OCI-LY3 (cell line): ENCODE data around the gene C11orf54.
A peak's percentile ranks its signal among the peaks of the same experiment; 100 is the strongest.

ENCODE experiments used
- H2AFZ ChIP-seq: fragments of 200-600, 300-600 bp; shearing (Covaris generic); 2 replicates; pipeline ENCODE4 v1.6.0; 2014; ENCODE audit warnings: antibody characterized with exemption, low read depth, low read length
- H3K27ac ChIP-seq: fragments of 200-600, 300-600 bp; sonication (generic); 2 replicates; pipeline ENCODE4 v1.5.1; 2014; ENCODE audit warnings: mild to moderate bottlenecking, low read length, moderate library complexity, mixed read lengths
- H3K27me3 ChIP-seq: fragments of 200-600, 300-600 bp; sonication (generic); 2 replicates; pipeline ENCODE4 v1.6.1; 2014; ENCODE audit warnings: low read depth, low read length, mixed read lengths
- H3K36me3 ChIP-seq: fragments of 200-600, 300-600 bp; sonication (generic); replicated peaks from 2 replicates; pipeline ENCODE3; 2014; ENCODE audit warnings: low read depth, low read length, mixed read lengths
- H3K4me1 ChIP-seq: fragments of 300-600, 200-600 bp; sonication (generic); 2 replicates; pipeline ENCODE4 v1.6.1; 2014; ENCODE audit warnings: low read length, mixed read lengths
- H3K4me2 ChIP-seq: fragments of 200-600, 300-600 bp; sonication (generic); 2 replicates; pipeline ENCODE4 v1.6.1; 2014; ENCODE audit warnings: low read length, mixed read lengths
- H3K4me3 ChIP-seq: fragments of 300-600, 200-600 bp; sonication (generic); 2 replicates; pipeline ENCODE4 v1.5.1; 2014; ENCODE audit warnings: antibody characterized with exemption, mild to moderate bottlenecking, low read length, moderate library complexity
- H3K79me2 ChIP-seq: fragments of 300-600, 200-600 bp; shearing (Covaris generic); 2 replicates; pipeline ENCODE4 v1.6.1; 2014; ENCODE audit warnings: mild to moderate bottlenecking, low read length, mixed read lengths
- H3K9ac ChIP-seq: fragments of 300-600, 200-600 bp; shearing (Covaris generic); 2 replicates; pipeline ENCODE4 v1.6.0; 2014; ENCODE audit warnings: mild to moderate bottlenecking, low read length, moderate library complexity
- H3K9me3 ChIP-seq: fragments of 200-600, 300-600 bp; shearing (Covaris generic); 2 replicates; pipeline ENCODE4 v1.6.1; 2014; ENCODE audit warnings: low read length, mixed read lengths; ENCODE audit not compliant: insufficient read depth
- H4K20me1 ChIP-seq: fragments of 200-600, 300-600 bp; sonication (generic); 2 replicates; pipeline ENCODE4 v1.6.1; 2016; ENCODE audit warnings: low read length, mixed read lengths; ENCODE audit not compliant: insufficient read depth
- EZH2phosphoT487 ChIP-seq: fragments of 200-600 bp; shearing (Covaris generic); IDR thresholded peaks from 2 replicates; pipeline ENCODE4 v1.6.1; 2018; ENCODE audit warnings: antibody characterized with exemption, mixed run types, low read depth
- TF ChIP-seq, protein P1 (sequence below): fragments of 200-600, 300-600 bp; sonication (generic); IDR thresholded peaks from 2 replicates; pipeline ENCODE4 v1.5.1; 2014; ENCODE audit warnings: antibody characterized with exemption, low read length, low read depth

The C11orf54 gene

DNA sequence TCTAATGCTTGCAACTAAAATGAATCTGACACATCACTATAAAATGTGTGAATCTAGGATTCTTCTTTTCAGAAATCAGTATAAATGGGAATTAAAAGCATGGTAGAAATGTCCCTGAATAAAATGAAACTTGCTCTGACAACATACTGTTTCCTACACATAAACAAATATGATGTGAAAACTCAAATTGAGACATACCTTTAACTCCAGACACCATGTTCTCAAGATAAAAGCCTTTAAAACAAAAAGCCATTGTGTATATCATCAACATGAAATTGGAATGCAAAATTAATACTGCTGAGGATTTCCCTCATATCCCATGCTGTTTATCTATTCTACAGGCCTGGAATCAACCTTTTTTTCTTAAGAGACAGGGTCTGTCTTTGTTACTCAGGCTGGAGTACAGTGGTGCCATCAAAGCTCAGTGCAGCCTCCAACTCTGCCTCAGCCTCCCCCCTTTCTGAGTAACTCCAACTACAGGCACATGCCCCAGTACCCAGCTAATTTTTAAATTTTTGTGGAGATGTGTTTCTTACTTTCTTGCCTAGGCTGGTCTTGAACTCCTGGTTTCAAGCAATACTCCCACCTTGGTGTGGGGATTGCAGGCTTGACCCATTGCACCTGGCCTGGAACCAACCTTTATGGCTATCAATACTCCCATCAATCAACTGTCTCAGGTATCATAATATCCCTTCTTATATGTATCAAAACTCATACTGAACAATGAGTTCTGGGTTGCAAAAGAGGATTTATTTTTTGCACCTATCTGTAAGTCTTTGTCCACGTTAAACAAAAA lies 6.8 kb upstream of the C11orf54 start:
- peaks cover 100% of the 10 kb centered on the region for H3K36me3 ChIP-seq

DNA sequence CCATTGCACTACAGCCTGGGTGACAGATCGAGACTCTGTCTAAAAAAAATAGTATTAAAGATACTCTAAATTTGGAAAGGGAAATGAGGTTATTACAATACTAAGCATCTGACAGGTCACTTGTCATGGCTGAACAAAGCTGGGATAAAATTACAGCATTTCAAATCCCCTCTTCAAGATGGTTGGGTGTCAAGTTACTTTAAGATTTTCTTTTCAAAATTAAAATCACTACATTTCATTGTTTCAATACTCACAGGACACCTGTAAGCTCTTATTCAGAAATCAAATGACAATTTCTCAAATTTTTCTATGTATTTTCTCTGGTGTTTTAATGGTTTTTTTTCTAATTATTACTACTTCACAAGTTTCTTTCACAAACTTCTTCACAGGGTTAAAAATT lies 5.8 kb upstream of the C11orf54 start:
- no peak overlapping the region for H2AFZ ChIP-seq
- H3K79me2 ChIP-seq, result peaks cover 88% of the 10 kb centered on the region
- H3K4me1 ChIP-seq, result peaks cover 51% of the 10 kb centered on the region
- peaks cover 86% of the 10 kb centered on the region for H4K20me1 ChIP-seq
- no peak overlapping the region for H3K9ac ChIP-seq
- H3K27ac ChIP-seq, result no peak overlapping the region
- H3K4me3 ChIP-seq, result no peak overlapping the region
- no peaks in the 10 kb centered on the region for H3K9me3 ChIP-seq
- H3K27me3 ChIP-seq, result no peaks in the 10 kb centered on the region
- peaks cover 99% of the 10 kb centered on the region for H3K36me3 ChIP-seq
- H3K4me2 ChIP-seq, result no peak overlapping the region
- TF ChIP-seq EZH2phosphoT487, result no peak
- TF ChIP-seq, protein P1, sequence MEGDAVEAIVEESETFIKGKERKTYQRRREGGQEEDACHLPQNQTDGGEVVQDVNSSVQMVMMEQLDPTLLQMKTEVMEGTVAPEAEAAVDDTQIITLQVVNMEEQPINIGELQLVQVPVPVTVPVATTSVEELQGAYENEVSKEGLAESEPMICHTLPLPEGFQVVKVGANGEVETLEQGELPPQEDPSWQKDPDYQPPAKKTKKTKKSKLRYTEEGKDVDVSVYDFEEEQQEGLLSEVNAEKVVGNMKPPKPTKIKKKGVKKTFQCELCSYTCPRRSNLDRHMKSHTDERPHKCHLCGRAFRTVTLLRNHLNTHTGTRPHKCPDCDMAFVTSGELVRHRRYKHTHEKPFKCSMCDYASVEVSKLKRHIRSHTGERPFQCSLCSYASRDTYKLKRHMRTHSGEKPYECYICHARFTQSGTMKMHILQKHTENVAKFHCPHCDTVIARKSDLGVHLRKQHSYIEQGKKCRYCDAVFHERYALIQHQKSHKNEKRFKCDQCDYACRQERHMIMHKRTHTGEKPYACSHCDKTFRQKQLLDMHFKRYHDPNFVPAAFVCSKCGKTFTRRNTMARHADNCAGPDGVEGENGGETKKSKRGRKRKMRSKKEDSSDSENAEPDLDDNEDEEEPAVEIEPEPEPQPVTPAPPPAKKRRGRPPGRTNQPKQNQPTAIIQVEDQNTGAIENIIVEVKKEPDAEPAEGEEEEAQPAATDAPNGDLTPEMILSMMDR, result no peak

More for the DNA sequence above, 6.8 kb upstream of the C11orf54 start:
- Histone ChIP-seq H3K4me2 (no peak overlapping the region), H3K79me2 (peaks cover 77% of the 10 kb centered on the region), H4K20me1 (peaks cover 88% of the 10 kb centered on the region), H2AFZ (no peak overlapping the region), H3K4me3 (no peak overlapping the region), H3K9ac (no peak overlapping the region), H3K27me3 (no peaks in the 10 kb centered on the region), H3K4me1 (peaks cover 51% of the 10 kb centered on the region), H3K27ac (no peak overlapping the region), H3K9me3 (no peaks in the 10 kb centered on the region)
- no peak for TF ChIP-seq EZH2phosphoT487
- TF ChIP-seq, protein P1, result no peak

DNA sequence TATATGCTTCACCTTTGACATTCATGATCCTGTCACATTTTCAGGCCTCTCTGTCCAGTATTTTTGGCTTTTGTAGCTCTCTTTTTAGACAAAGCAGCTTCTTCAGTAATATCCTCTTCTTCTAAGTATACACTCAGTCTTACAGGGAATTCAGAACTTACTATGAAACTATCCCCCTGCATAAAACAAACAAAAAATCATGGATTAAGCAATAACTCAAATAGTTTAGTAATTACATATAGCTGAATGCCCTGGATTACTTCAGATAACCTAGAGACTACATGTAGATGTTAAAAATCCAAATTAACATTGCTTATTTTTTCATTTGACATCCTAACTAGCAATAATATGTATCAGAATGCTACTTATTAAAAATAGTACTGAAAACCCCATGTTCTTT lies 5.3 kb upstream of the C11orf54 start:
- H2AFZ ChIP-seq, result no peak overlapping the region
- H3K4me3 ChIP-seq, result no peak overlapping the region
- peaks cover 94% of the 10 kb centered on the region for H3K36me3 ChIP-seq
- H3K9ac ChIP-seq, result no peak overlapping the region
- peaks cover 51% of the 10 kb centered on the region for H3K4me1 ChIP-seq
- H3K27me3 ChIP-seq, result no peaks in the 10 kb centered on the region
- H3K27ac ChIP-seq, result no peak overlapping the region
- no peak for TF ChIP-seq EZH2phosphoT487
- TF ChIP-seq, protein P1, result no peak
- H3K79me2 ChIP-seq, result peaks cover 93% of the 10 kb centered on the region
- no peak overlapping the region for H3K4me2 ChIP-seq
- H3K9me3 ChIP-seq, result no peaks in the 10 kb centered on the region
- peaks cover 81% of the 10 kb centered on the region for H4K20me1 ChIP-seq

DNA sequence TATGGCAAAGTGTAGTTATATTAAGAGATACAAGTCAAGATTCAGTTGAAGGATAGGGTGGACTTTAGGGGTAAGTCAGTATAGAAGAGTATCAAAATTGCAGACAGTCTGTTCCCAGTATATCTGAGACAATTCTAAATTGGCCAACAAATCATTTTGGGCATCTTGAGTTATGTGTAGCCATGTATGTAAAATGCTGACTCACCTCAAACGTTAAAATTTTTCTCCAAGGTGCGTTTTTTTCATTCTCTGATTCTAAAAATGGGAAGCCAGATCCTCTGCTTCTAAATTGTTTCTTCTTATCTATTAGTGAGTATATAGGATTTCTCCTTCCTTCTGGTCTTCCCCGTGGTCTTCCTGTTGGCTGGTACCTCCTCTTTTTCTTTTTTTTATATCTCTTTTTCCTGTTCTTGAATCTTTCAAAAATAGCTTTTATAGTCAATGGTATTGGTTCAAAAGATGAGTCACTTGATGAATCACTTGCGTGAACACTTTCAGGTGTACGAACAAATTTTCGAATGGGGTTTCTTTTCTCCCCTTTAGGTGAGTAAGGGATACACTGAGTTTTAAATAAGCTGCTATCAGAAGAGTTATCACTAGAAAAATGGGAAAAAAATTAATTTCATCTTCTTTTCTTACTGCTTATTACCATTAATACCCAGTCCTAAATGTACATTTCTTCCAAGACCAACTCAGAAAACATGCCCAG lies 3.4 kb upstream of the C11orf54 start:
- Histone ChIP-seq H3K4me2 (peak overlapping the region; percentile 95), H4K20me1 (peaks cover 64% of the 10 kb centered on the region), H3K9ac (peak overlapping the region; percentile 98), H3K4me1 (peaks cover 56% of the 10 kb centered on the region), H3K27ac (peak overlapping the region; percentile 87), H3K79me2 (peaks cover 95% of the 10 kb centered on the region), H2AFZ (no peak overlapping the region), H3K9me3 (no peaks in the 10 kb centered on the region), H3K36me3 (peaks cover 74% of the 10 kb centered on the region), H3K4me3 (peak overlapping the region; percentile 90), H3K27me3 (no peaks in the 10 kb centered on the region)
- no peak for TF ChIP-seq EZH2phosphoT487
- TF ChIP-seq, protein P1, result no peak
